ENCODE data around the gene STX19.
A peak's percentile ranks its signal among the peaks of the same experiment; 100 is the strongest.

Gene STX19

DNA sequence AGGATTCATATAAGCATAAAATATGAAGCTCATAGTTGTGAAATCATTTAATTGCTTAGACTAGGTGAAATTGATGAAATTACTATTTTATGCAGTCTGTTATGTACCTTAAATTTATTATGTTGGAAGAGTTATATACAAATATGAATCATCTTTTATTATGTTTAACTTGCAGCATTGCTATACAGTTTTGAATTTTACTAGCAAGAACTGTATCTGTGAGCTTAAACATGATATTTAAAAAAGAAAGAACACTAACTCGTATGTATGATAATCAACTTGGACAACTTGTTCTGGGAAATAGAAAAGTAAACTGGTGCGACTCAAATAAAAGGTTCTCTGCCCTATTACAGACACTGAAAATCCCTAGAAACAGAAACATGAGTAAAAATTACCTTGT, 1.8 kb downstream of the STX19 start:
- no peak for DNase-seq

- peak; percentile 39 for DNase-seq
Measured at GRCh38 chr3:94024385-94024784, 4.0 kb downstream of the STX19 start.

DNA sequence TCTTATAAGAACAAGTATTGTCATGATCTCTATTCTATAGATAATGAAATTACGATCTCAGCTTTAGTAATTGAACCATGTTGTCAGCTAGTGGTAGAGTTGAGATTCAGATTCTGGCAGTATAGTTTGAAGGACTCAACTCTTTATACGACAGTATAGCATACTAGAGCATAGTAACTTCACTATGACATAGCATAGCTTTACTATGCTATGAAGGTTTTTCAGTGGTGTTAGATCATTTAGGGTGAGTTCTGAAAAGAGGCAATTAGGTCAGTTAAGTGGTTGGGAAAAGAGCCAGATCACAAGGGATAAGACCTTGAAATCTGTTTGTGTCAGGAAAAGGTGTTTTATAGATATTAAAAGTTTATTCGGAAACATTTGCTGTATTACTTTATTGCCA, 8.1 kb downstream of the STX19 start:
- no peak for DNase-seq

DNA sequence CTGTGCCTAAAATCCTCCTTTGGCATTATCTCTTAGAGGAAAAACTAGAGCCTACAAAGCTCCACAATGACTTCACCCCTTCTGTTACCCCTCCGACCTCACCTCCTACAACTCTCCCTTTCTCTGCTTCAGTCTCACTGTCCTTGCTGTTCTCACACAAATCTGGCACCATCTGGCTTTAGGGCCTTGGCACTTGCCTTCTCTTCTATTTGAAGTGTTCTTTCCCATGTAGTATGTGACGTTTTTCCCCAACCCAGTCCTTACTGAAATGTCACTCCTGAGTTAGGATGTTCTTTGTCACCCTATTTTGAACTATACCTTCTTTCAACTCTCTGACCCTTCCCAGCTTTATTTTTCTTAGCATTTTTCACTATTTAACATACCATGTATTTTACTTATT, 8.7 kb downstream of the STX19 start:
- DNase-seq, result no peak

DNA sequence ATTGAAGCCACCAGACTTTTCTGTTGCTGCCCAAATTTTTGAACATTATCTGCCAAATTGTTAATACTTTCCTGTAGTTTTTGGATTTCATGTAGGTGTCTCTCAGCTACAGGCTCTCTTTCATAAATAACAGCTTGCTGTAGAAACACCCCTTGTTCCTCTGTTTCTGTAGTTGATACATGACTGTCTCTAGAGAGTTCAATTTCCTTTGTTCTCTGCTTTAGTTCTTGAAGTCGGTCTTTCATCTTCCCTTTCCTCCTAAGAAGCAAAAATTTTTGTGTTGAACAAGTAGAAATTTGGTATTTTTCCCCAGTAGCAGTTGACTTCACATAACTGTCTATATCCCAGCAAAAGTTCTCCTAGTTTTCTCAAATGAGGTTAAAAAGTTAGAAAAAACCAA, 13.4 kb downstream of the STX19 start:
- no peak for DNase-seq

- DNase-seq, result no peak
Measured at GRCh38 chr3:94012185-94012584, 16.2 kb downstream of the STX19 start.

DNA sequence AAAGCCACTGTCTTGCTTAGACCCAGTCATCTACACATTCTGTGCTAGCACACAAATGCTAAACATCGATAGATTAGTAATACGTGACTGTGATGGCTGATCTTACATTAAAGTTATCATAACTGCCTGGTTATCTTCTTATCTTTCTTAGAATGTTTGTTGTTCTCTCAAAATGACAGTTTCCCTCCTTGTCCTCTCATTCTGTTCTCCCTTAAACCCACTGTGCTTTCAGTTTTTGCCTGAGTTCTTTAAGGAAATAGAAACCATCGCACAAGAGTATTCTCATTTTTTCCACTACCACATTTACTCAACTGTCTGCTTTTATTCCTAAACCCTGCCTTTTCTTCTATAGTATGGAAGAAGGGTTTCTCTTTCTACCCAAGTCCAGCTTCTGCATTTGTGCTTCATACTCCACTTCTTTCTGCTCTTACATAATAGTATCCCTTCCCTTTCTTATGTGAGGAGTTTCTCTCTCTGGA, 17.1 kb downstream of the STX19 start:
- no peak for DNase-seq

- no peak for DNase-seq
Measured at GRCh38 chr3:94009608-94010007, 18.8 kb downstream of the STX19 start.

DNA sequence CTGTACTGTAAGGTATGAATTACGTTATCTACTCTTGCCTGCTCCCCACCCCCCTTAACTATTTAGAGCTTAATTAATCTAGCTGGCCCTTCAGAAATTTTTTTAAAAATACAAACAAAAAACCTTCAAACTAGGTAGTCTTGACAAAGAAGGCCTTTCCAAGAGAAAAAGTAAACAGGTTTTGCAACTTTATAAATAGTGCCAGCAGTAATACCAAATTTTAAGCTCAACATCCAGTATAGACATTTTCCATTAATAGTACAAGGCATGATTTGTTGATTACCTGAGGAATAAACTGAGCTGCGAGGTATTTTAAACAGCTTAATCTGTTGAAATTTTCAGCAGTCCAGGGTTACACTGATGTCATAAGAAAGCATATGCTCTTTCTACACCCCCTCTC, 20.1 kb downstream of the STX19 start:
- DNase-seq, result no peak

GRCh38 chr3:94004301-94004910, 24.0 kb downstream of the STX19 start:
- DNase-seq, result peak; percentile 71

- no peak for DNase-seq
Measured at GRCh38 chr3:94001827-94002495, 26.4 kb downstream of the STX19 start.

DNA sequence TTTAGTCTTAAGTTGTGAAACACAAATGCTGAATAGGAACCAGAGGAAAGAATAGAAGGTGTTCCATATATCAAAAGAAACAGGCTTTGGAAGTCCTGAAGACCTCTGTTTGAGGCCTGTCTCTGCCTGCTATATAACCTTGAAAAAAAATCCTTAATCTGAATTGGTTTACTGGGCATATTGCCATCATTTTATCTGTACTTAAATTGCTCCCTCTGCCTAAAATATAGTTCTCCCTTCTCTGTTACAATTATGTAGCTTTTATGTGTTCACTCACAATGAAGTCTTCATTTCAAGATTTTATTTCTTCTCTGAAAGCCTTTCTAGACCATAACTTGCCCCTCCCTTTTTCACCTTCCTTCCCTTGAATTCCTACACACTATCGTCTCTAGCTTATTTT, 27.2 kb downstream of the STX19 start:
- no peak for DNase-seq

GRCh38 chr3:93994056-93994455, 34.3 kb downstream of the STX19 start:
- DNase-seq, result no peak

DNA sequence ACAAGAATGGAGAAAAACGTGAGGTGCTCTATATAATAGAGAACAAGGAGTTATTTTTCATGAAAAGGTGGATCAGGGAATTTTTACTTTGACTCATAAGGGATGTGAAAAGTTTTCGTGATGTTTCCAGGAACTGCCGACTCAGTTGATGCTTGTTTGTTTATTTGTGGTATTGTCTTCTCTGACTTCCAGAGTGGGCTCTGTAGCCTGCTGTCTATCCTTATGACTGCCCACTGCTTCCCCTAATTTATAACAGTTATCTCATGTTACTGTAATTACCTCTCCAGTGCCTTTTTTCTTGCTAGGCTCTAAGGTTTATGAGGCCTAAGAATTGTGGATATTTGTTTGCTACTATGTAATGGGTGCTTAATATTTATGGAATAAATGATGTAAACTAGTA, 36.2 kb downstream of the STX19 start:
- DNase-seq, result no peak

- DNase-seq, result no peak
Measured at GRCh38 chr3:93991631-93992030, 36.8 kb downstream of the STX19 start.

DNA sequence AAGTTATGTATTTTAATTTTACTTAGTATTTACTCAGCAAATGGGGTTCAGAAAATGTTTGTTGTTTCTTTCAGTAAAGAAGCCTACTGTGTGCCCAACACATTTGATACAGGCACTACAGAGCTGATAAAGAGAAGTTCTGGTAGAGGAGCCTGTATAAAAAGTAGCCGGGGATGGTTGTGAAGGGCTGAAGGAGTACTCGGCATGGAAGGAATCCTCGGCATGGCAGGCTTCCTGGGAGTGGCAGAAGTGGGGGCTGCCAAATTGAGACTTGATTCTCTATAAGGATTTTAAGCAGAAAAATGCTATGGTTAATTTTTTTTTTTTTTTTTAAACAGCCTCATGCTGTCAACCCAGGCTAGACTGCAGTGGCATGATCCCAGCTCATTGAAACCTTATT, 39.2 kb downstream of the STX19 start:
- no peak for DNase-seq

DNA sequence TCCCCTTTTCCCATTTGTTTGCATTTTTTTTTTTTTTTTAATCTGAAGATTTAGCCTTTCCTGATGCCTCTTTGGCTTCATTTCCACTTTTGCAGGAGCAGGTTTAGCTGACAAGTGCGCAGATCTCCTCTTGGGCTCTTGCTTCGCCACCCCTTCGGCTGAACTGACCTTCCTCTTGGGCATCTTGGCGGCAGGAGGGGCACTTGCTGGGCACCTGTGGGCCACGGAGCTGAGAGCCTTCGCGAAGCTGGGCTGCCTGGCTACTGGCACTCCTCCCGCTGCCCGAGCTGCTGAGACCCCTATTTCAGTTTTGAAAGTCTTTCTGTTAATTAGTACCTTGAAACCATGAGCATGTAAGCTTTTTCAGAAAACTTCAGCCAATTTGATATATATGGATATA, 39.6 kb downstream of the STX19 start:
- no peak for DNase-seq

DNA sequence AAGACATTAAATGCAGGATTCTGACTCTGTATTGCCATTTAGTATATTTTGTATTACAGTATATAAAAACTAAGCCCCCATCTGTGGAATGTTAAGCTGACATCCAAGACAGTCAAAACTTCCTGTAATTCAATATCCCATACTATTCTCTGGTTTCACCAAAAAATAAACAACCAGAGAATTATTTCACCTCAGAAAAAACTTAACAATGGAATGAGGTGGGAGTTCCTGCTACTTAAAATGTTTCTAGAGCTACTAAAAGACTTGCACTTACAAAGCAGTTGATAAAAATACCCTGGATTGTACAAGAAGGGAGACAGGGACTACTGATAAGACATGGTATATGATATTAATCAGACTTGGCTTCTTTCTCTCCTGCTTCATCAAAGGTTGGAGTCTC, 40.1 kb downstream of the STX19 start:
- peak; percentile 18 for DNase-seq

GRCh38 chr3:93984618-93985017, 43.8 kb downstream of the STX19 start:
- DNase-seq, result no peak

DNA sequence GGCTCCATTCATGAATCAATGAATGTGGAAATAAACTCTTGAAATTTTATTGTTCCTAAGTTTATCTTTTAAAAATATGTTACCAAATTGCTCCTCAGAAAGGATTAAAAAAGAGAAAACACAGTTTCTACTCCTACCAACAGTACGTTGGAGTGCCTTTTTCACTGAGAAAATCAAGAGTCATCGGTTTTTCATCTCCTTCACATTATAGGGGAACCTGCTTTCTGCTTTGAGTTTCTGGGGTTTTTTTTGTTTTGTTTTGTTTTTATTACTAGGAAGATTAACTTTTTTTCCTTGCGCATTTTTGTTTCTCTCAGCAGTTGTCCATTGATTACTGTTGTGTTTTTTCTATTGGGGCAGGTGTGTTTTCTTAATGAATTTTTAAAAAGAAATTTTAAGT, 45.0 kb downstream of the STX19 start:
- DNase-seq, result no peak

GRCh38 chr3:93981649-93982048, 46.7 kb downstream of the STX19 start:
- no peak for DNase-seq

- DNase-seq, result peak; percentile 98
Measured at GRCh38 chr3:93979850-93980676, 48.3 kb downstream of the STX19 start, which contains the start of gene ARL13B. TSS of gene ARL13B (plus strand) at chr3:93980155. CDS start at chr3:93980424, 269 bp downstream.

GRCh38 chr3:93973131-93974126, 55.0 kb downstream of the STX19 start, which contains the start of gene PROS1:
TSS of gene PROS1 (minus strand) at chr3:93973896. CDS start at chr3:93973749, 147 bp downstream.
- peak; percentile 74 for DNase-seq
